SK-N-SH (cell line): ENCODE data around the gene OR51D1. TPM values are rescaled to one million over a fixed set of nuclear protein-coding genes. Genes with fewer than 3 reads are reported as not detected.

ENCODE experiments used
- CTCF ChIA-PET: fragments of 300-600, 350-600 bp; formaldehyde crosslinking; extraction: SDS; loops from one replicate; lab custom pipeline; 2021; lab: Yijun Ruan, JAX
- POLR2A ChIA-PET: fragments of 350-600 bp; sonication (Branson Sonifier 250); formaldehyde crosslinking; extraction: SDS; loops from one replicate; lab custom pipeline; 2020; ENCODE audit warnings: antibody characterized with exemption, inconsistent platforms; lab: Yijun Ruan, JAX
- DNase-seq: peaks from one replicate; pipeline ENCODE4 v3.0.0; 2012
- H2AFZ ChIP-seq: fragments of 200-600 bp; sonication (generic); 2 replicates; pipeline ENCODE4 v1.8.1; 2016; ENCODE audit warnings: antibody characterized with exemption, mild to moderate bottlenecking, low read depth
- H3F3A ChIP-seq: fragments of 200-600 bp; sonication (generic); replicated peaks from 2 replicates; pipeline ENCODE3; 2016; ENCODE audit warnings: antibody characterized with exemption, mild to moderate bottlenecking; ENCODE audit not compliant: insufficient read depth
- H3K27ac ChIP-seq, 2 experiments: fragments of 200-500 bp in 1 of 2; fragments of 200-600 bp in 1 of 2; sonication (Bioruptor generic) in 1 of 2; sonication (generic), shearing (Covaris generic) in 1 of 2; 2 replicates each; pipeline versions ENCODE4 v1.5.1 to v1.6.1; 2014 to 2016; ENCODE audit warnings: low read depth in 2 of 2, inconsistent platforms in 1 of 2, low read length in 1 of 2, mild to moderate bottlenecking in 1 of 2, mixed read lengths in 1 of 2
- H3K27me3 ChIP-seq: fragments of 200-600 bp; sonication (generic), shearing (Covaris generic); 2 replicates; pipeline ENCODE4 v1.6.1; 2016; ENCODE audit warnings: mixed run types; ENCODE audit not compliant: insufficient read depth
- H3K36me3 ChIP-seq, 2 experiments: fragments of 200-500 bp in 1 of 2; fragments of 200-600 bp in 1 of 2; sonication (Bioruptor generic) in 1 of 2; sonication (generic) in 1 of 2; replicated peaks in 1 of 2; 2 replicates each; pipeline versions ENCODE3 to v1.5.1; 2014 to 2016; ENCODE audit warnings: low read length in 1 of 2, mild to moderate bottlenecking in 1 of 2; ENCODE audit not compliant: insufficient read depth in 2 of 2, control insufficient read depth in 1 of 2
- H3K4me1 ChIP-seq, 2 experiments: fragments of 200-500 bp in 1 of 2; fragments of 200-600 bp in 1 of 2; sonication (Bioruptor generic) in 1 of 2; sonication (generic), shearing (Covaris generic) in 1 of 2; 2 replicates each; pipeline versions ENCODE4 v1.5.1 to v1.6.1; 2014 to 2016; ENCODE audit warnings: low read depth in 1 of 2, low read length in 1 of 2, mixed run types in 1 of 2; ENCODE audit not compliant: insufficient read depth in 2 of 2, control insufficient read depth in 1 of 2
- H3K4me2 ChIP-seq: fragments of 200-600 bp; sonication (generic), shearing (Covaris generic); 2 replicates; pipeline ENCODE4 v1.6.1; 2017; ENCODE audit warnings: mixed run types
- H3K4me3 ChIP-seq, 2 experiments: fragments of 200-500 bp in 1 of 2; fragments of 200-600 bp in 1 of 2; sonication (Bioruptor generic) in 1 of 2; sonication (generic), shearing (Covaris generic) in 1 of 2; 2 replicates each; pipeline versions ENCODE4 v1.5.1 to v1.8.1; 2014 to 2016; ENCODE audit warnings: low read depth in 2 of 2, inconsistent platforms in 1 of 2, low read length in 1 of 2, mild to moderate bottlenecking in 1 of 2, mixed read lengths in 1 of 2, moderate library complexity in 1 of 2
- H3K79me2 ChIP-seq: fragments of 200-600 bp; sonication (generic); 2 replicates; pipeline ENCODE4 v1.8.1; 2017; ENCODE audit warnings: mild to moderate bottlenecking; ENCODE audit not compliant: insufficient read depth
- H3K9ac ChIP-seq: fragments of 200-600 bp; sonication (generic); 2 replicates; pipeline ENCODE4 v1.6.1; 2017; ENCODE audit warnings: mixed run types
- H3K9me2 ChIP-seq: fragments of 200-600 bp; sonication (generic); 2 replicates; pipeline ENCODE4 v1.6.1; 2017; ENCODE audit warnings: mixed run types
- H3K9me3 ChIP-seq: fragments of 200-600 bp; sonication (generic); 2 replicates; pipeline ENCODE4 v1.6.1; 2017; ENCODE audit warnings: mixed run types, mild to moderate bottlenecking, moderate library complexity
- H4K20me1 ChIP-seq: fragments of 200-600 bp; sonication (generic); 2 replicates; pipeline ENCODE4 v1.6.1; 2017; ENCODE audit warnings: mild to moderate bottlenecking, mixed run types; ENCODE audit not compliant: insufficient read depth
- CHD2 ChIP-seq: fragments of 150-350 bp; IDR thresholded peaks from 2 replicates; pipeline ENCODE4 v1.6.1; 2018; ENCODE audit warnings: low read length; ENCODE audit not compliant: partially characterized antibody
- EZH2phosphoT487 ChIP-seq: fragments of 200-600 bp; sonication (generic); IDR thresholded peaks from 2 replicates; pipeline ENCODE4 v1.6.1; 2017; ENCODE audit warnings: low read depth, mixed run types, mild to moderate bottlenecking, antibody characterized with exemption, moderate library complexity, borderline replicate concordance
- FOSL2 ChIP-seq: IDR thresholded peaks from 2 replicates; pipeline ENCODE4 v1.4.0; 2012; ENCODE audit warnings: low read depth, mild to moderate bottlenecking, moderate library complexity, borderline replicate concordance
- FOXJ3 ChIP-seq: sonication (generic); formaldehyde crosslinking; IDR thresholded peaks from 2 replicates; pipeline ENCODE4 v1.5.1; 2020; ENCODE audit warnings: mild to moderate bottlenecking, missing genetic modification reagents
- GABPA ChIP-seq: IDR thresholded peaks from 2 replicates; pipeline ENCODE4 v1.4.0; 2012; ENCODE audit warnings: low read depth, mild to moderate bottlenecking
- GATA2 ChIP-seq: sonication (generic); formaldehyde crosslinking; IDR thresholded peaks from 2 replicates; pipeline ENCODE4 v1.5.0; 2020; ENCODE audit warnings: mild to moderate bottlenecking, missing genetic modification reagents
- JUND ChIP-seq: IDR thresholded peaks from 2 replicates; pipeline ENCODE4 v1.4.0; 2012
- NFIC ChIP-seq: IDR thresholded peaks from 2 replicates; pipeline ENCODE4 v1.4.0; 2012; ENCODE audit warnings: borderline replicate concordance
- NRF1 ChIP-seq: IDR thresholded peaks from 2 replicates; pipeline ENCODE4 v1.6.1; 2012; ENCODE audit warnings: low read depth, mild to moderate bottlenecking, low read length
- POLR2AphosphoS5 ChIP-seq: IDR thresholded peaks from 2 replicates; pipeline ENCODE4 v1.6.1; 2012; ENCODE audit warnings: low read depth, low read length
- SIN3A ChIP-seq: IDR thresholded peaks from 2 replicates; pipeline ENCODE4 v1.6.1; 2012; ENCODE audit warnings: low read depth, mild to moderate bottlenecking, low read length, moderate library complexity, borderline replicate concordance
- SMC3 ChIP-seq: IDR thresholded peaks from 2 replicates; pipeline ENCODE4 v1.6.1; 2012; ENCODE audit warnings: low read depth, low read length, improper control_type of control experiment
- WGBS: methylation state at CpG from one replicate; pipeline ENCODE4 v1.1.6; 2017; ENCODE audit warnings: low lambda C conversion rate; 5-methylcytosine and 5-hydroxymethylcytosine counted together
- polyA plus RNA-seq, 3 experiments: library from polyadenylated mRNA; depleted of rRNA; stranded (reverse); fragments of >200 nt; gene quantifications; 2 replicates each; pipeline ENCODE4 v1.2.3, GENCODE V29; 2012
- TF ChIP-seq, protein P1 (sequence below): IDR thresholded peaks from 2 replicates; pipeline ENCODE4 v1.4.0; 2012; ENCODE audit warnings: low read depth
- TF ChIP-seq, protein P2 (sequence below): IDR thresholded peaks from 2 replicates; pipeline ENCODE4 v1.6.1; 2012; ENCODE audit warnings: mild to moderate bottlenecking, low read depth, low read length, moderate library complexity
- TF ChIP-seq, protein P3 (sequence below): IDR thresholded peaks from 2 replicates; pipeline ENCODE4 v1.4.0; 2012; ENCODE audit warnings: low read depth, borderline replicate concordance
- TF ChIP-seq, protein P4 (sequence below): fragments of 200-600 bp; sonication (generic); IDR thresholded peaks from 2 replicates; pipeline ENCODE4 v1.6.1; 2017; ENCODE audit warnings: antibody characterized with exemption, mild to moderate bottlenecking, moderate library complexity
- TF ChIP-seq, protein P5 (sequence below): fragments of 150-350 bp; IDR thresholded peaks from 2 replicates; pipeline ENCODE4 v1.6.1; 2017; ENCODE audit warnings: antibody characterized with exemption, low read length, low read depth, borderline replicate concordance
- TF ChIP-seq, protein P6 (sequence below): IDR thresholded peaks from 2 replicates; pipeline ENCODE4; 2012

OR51D1 gene
- polyA plus RNA-seq, 1 of the 3 experiments (the other 2 are of a cell fraction) = not detected

DNA sequence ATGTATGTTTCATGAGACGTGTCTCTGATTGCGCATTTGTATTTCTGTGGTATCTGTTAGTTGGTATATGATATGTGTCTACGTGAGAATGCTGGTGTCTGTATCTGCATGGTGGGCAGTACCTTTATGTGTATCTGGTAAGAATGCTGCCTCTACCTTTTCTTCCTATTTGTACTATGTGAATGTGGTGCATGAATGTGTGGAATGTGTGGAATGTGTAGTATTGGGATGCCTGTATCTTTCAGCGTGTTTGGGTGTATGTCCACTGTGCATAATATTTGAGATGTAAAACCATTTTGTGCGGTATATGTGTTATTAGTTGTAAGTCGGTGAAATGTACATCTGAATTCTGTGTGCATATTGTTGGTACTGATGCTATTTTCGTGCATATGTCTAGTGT lies 4.2 kb downstream of the OR51D1 start:
- 10% methylated on average over 7 of the region's 7 CpGs for WGBS
- POLR2A ChIA-PET = no interaction called here

DNA sequence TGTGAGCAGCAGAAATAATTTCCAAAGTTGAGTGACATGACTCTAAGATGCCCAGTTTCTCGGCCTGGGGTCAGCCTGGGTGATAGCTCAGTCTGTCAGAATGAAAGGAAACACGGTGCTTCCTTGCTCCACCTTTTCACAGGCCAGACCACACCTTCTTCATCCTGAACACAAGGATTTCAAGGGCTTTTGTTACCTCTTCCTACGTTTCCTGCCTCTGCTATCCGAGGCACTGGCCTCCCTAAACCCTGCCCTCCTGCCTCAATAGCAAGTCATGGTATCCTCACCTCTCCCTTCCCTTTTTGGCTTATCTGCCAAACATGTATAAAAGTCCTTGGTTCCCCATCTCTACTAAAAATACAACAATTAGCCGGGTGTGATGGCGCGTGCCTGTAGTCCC lies 4.8 kb downstream of the OR51D1 start:
- Histone ChIP-seq H3F3A (no peaks in the 10 kb centered on the region), H2AFZ (no peak overlapping the region), H3K79me2 (no peaks in the 10 kb centered on the region), H3K9me3 (no peaks in the 10 kb centered on the region), H3K4me2 (no peak overlapping the region), H3K9ac (no peak overlapping the region), H4K20me1 (no peaks in the 10 kb centered on the region), H3K9me2 (no peaks in the 10 kb centered on the region), H3K4me3 (no peak overlapping the region), H3K27me3 (peaks cover 28% of the 10 kb centered on the region), H3K4me1 (no peaks in the 10 kb centered on the region; a peak in 1 of 4 replicates), H3K27ac (no peak overlapping the region), H3K36me3 (no peaks in the 10 kb centered on the region)
- no peak for DNase-seq
- POLR2A ChIA-PET = no interaction called here
- WGBS = 9% methylated on average over 7 of the region's 7 CpGs
- CTCF ChIA-PET = interaction anchor here (1.0 kb wide), 1 partner anchor 15 kb away, joined by 3 read pairs; no protein-coding TSS in a partner anchor
- TF ChIP-seq, protein P1, sequence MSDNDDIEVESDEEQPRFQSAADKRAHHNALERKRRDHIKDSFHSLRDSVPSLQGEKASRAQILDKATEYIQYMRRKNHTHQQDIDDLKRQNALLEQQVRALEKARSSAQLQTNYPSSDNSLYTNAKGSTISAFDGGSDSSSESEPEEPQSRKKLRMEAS = no peak
- no peak for TF ChIP-seq FOXJ3 (CRISPR knock-in tag)
- no peak for TF ChIP-seq GABPA
- TF ChIP-seq SMC3 = no peak
- TF ChIP-seq NRF1 = no peak
- TF ChIP-seq, protein P2, sequence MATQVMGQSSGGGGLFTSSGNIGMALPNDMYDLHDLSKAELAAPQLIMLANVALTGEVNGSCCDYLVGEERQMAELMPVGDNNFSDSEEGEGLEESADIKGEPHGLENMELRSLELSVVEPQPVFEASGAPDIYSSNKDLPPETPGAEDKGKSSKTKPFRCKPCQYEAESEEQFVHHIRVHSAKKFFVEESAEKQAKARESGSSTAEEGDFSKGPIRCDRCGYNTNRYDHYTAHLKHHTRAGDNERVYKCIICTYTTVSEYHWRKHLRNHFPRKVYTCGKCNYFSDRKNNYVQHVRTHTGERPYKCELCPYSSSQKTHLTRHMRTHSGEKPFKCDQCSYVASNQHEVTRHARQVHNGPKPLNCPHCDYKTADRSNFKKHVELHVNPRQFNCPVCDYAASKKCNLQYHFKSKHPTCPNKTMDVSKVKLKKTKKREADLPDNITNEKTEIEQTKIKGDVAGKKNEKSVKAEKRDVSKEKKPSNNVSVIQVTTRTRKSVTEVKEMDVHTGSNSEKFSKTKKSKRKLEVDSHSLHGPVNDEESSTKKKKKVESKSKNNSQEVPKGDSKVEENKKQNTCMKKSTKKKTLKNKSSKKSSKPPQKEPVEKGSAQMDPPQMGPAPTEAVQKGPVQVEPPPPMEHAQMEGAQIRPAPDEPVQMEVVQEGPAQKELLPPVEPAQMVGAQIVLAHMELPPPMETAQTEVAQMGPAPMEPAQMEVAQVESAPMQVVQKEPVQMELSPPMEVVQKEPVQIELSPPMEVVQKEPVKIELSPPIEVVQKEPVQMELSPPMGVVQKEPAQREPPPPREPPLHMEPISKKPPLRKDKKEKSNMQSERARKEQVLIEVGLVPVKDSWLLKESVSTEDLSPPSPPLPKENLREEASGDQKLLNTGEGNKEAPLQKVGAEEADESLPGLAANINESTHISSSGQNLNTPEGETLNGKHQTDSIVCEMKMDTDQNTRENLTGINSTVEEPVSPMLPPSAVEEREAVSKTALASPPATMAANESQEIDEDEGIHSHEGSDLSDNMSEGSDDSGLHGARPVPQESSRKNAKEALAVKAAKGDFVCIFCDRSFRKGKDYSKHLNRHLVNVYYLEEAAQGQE = no peak
- no peak for TF ChIP-seq EZH2phosphoT487
- no peak for TF ChIP-seq FOSL2
- TF ChIP-seq, protein P3, sequence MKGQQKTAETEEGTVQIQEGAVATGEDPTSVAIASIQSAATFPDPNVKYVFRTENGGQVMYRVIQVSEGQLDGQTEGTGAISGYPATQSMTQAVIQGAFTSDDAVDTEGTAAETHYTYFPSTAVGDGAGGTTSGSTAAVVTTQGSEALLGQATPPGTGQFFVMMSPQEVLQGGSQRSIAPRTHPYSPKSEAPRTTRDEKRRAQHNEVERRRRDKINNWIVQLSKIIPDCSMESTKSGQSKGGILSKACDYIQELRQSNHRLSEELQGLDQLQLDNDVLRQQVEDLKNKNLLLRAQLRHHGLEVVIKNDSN = no peak
- no peak for TF ChIP-seq CHD2
- TF ChIP-seq, protein P4, sequence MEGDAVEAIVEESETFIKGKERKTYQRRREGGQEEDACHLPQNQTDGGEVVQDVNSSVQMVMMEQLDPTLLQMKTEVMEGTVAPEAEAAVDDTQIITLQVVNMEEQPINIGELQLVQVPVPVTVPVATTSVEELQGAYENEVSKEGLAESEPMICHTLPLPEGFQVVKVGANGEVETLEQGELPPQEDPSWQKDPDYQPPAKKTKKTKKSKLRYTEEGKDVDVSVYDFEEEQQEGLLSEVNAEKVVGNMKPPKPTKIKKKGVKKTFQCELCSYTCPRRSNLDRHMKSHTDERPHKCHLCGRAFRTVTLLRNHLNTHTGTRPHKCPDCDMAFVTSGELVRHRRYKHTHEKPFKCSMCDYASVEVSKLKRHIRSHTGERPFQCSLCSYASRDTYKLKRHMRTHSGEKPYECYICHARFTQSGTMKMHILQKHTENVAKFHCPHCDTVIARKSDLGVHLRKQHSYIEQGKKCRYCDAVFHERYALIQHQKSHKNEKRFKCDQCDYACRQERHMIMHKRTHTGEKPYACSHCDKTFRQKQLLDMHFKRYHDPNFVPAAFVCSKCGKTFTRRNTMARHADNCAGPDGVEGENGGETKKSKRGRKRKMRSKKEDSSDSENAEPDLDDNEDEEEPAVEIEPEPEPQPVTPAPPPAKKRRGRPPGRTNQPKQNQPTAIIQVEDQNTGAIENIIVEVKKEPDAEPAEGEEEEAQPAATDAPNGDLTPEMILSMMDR = no peak
- TF ChIP-seq JUND = no peak
- TF ChIP-seq, protein P5, sequence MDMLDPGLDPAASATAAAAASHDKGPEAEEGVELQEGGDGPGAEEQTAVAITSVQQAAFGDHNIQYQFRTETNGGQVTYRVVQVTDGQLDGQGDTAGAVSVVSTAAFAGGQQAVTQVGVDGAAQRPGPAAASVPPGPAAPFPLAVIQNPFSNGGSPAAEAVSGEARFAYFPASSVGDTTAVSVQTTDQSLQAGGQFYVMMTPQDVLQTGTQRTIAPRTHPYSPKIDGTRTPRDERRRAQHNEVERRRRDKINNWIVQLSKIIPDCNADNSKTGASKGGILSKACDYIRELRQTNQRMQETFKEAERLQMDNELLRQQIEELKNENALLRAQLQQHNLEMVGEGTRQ = no peak

More for the DNA sequence above, 4.2 kb downstream of the OR51D1 start:
- H3K27ac ChIP-seq = no peak overlapping the region
- DNase-seq = no peak
- peaks cover 28% of the 10 kb centered on the region for H3K27me3 ChIP-seq
- H2AFZ ChIP-seq = no peak overlapping the region
- H3K36me3 ChIP-seq = no peaks in the 10 kb centered on the region
- no peak overlapping the region for H3K4me2 ChIP-seq
- no peak overlapping the region for H3K4me3 ChIP-seq
- CTCF ChIA-PET = no interaction called here
- H4K20me1 ChIP-seq = no peaks in the 10 kb centered on the region
- H3F3A ChIP-seq = no peaks in the 10 kb centered on the region
- no peaks in the 10 kb centered on the region; a peak in 1 of 4 replicates for H3K4me1 ChIP-seq
- no peak overlapping the region for H3K9ac ChIP-seq
- no peaks in the 10 kb centered on the region for H3K9me2 ChIP-seq
- H3K79me2 ChIP-seq = no peaks in the 10 kb centered on the region
- TF ChIP-seq SIN3A (no peak), NFIC (no peak), CHD2 (no peak), EZH2phosphoT487 (no peak), POLR2AphosphoS5 (no peak), GATA2 (no peak)
- TF ChIP-seq, protein P6, sequence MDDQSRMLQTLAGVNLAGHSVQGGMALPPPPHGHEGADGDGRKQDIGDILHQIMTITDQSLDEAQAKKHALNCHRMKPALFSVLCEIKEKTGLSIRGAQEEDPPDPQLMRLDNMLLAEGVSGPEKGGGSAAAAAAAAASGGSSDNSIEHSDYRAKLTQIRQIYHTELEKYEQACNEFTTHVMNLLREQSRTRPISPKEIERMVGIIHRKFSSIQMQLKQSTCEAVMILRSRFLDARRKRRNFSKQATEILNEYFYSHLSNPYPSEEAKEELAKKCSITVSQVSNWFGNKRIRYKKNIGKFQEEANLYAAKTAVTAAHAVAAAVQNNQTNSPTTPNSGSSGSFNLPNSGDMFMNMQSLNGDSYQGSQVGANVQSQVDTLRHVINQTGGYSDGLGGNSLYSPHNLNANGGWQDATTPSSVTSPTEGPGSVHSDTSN = no peak
- H3K9me3 ChIP-seq = no peaks in the 10 kb centered on the region
